Smooth muscle cell (in vitro differentiated cells): ENCODE measurements around the gene MINDY4. TPM values are rescaled to one million over a fixed set of nuclear protein-coding genes. Genes with fewer than 3 reads are reported as not detected.

ENCODE experiments used
- DNase-seq: peaks from one replicate; lab custom pipeline; 2025; ENCODE audit not compliant: unreplicated experiment; lab: John Stamatoyannopoulos, UW
- H2AFZ ChIP-seq: fragments of 200-600 bp; sonication (generic); 2 replicates; pipeline ENCODE4 v1.6.0; 2016; ENCODE audit warnings: antibody characterized with exemption, low read depth, mild to moderate bottlenecking
- H3F3A ChIP-seq: fragments of 200-600 bp; sonication (generic); 2 replicates; pipeline ENCODE4 v1.6.0; 2017; ENCODE audit warnings: antibody characterized with exemption, low read depth
- H3K27ac ChIP-seq: fragments of 200-600 bp; sonication (generic); 2 replicates; pipeline ENCODE4 v1.5.1; 2016; ENCODE audit warnings: low read depth, mild to moderate bottlenecking
- H3K27me3 ChIP-seq: fragments of 200-600 bp; sonication (generic); 2 replicates; pipeline ENCODE4 v1.6.1; 2016; ENCODE audit warnings: low read depth, mild to moderate bottlenecking
- H3K36me3 ChIP-seq: fragments of 200-600 bp; sonication (generic); 2 replicates; pipeline ENCODE4 v1.5.1; 2016; ENCODE audit warnings: low read depth
- H3K4me1 ChIP-seq: fragments of 200-600 bp; sonication (generic); 2 replicates; pipeline ENCODE4 v1.5.1; 2016; ENCODE audit warnings: low read depth
- H3K4me2 ChIP-seq: fragments of 200-600 bp; sonication (generic); 2 replicates; pipeline ENCODE4 v1.6.0; 2016; ENCODE audit warnings: mild to moderate bottlenecking
- H3K4me3 ChIP-seq: fragments of 200-600 bp; sonication (generic); 2 replicates; pipeline ENCODE4 v1.5.1; 2016; ENCODE audit warnings: mild to moderate bottlenecking
- H3K79me2 ChIP-seq: fragments of 200-600 bp; sonication (generic); 2 replicates; pipeline ENCODE4 v1.6.0; 2016; ENCODE audit warnings: low read depth, mild to moderate bottlenecking
- H3K9ac ChIP-seq: fragments of 200-600 bp; sonication (generic); 2 replicates; pipeline ENCODE4 v1.6.0; 2016; ENCODE audit warnings: low read depth
- H3K9me3 ChIP-seq: fragments of 200-600 bp; sonication (generic); replicated peaks from 2 replicates; pipeline ENCODE4 v1.5.1; 2016; ENCODE audit warnings: low read depth
- H4K20me1 ChIP-seq: fragments of 200-600 bp; sonication (generic); 2 replicates; pipeline ENCODE4 v1.6.0; 2016; ENCODE audit warnings: low read depth
- CTCF ChIP-seq: fragments of 200-600 bp; sonication (generic); IDR thresholded peaks from 2 replicates; pipeline ENCODE4 v1.5.1; 2017; ENCODE audit warnings: borderline replicate concordance, mild to moderate bottlenecking, antibody characterized with exemption; ENCODE audit not compliant: insufficient read depth, poor library complexity, severe bottlenecking
- WGBS: methylation state at CpG from one replicate; pipeline ENCODE4 v1.1.7; 2016; ENCODE audit warnings: low lambda C conversion rate; 5-methylcytosine and 5-hydroxymethylcytosine counted together
- polyA plus RNA-seq: library from polyadenylated mRNA; unstranded; fragments of >200 nt; fragmentation: Nextera tagmentation; extraction: Ambion mirVana; gene quantifications from 2 replicates; pipeline ENCODE4 v1.2.1, GENCODE V29; 2016
- total RNA-seq: library from RNA; depleted of rRNA; stranded (reverse); fragments of >200 nt; gene quantifications from 2 replicates; pipeline ENCODE4 v1.2.3, GENCODE V29; 2014

MINDY4 gene
- total and polyA plus RNA-seq, 2 experiments from 2014 or later = 4.9 to 5.3 TPM

GRCh38 chr7:30896783-30897637 lies 125.8 kb downstream of the MINDY4 start:
- no peaks in the 10 kb centered on the region for H3K27me3 ChIP-seq
- TF ChIP-seq CTCF = no peak
- H2AFZ ChIP-seq = no peak overlapping the region
- H3K4me1 ChIP-seq = peaks cover 14% of the 10 kb centered on the region
- H3K9me3 ChIP-seq = no peaks in the 10 kb centered on the region
- no peak overlapping the region for H3K9ac ChIP-seq
- no peaks in the 10 kb centered on the region for H3K36me3 ChIP-seq
- 72% methylated on average over 13 of the region's 13 CpGs for WGBS
- no peak for DNase-seq
- H3K27ac ChIP-seq = no peak overlapping the region
- H3K4me2 ChIP-seq = peak overlapping the region; percentile 29
- no peaks in the 10 kb centered on the region for H3F3A ChIP-seq
- H3K79me2 ChIP-seq = no peaks in the 10 kb centered on the region
- H4K20me1 ChIP-seq = no peaks in the 10 kb centered on the region
- no peak overlapping the region for H3K4me3 ChIP-seq

GRCh38 chr7:30897770-30898169 lies 126.6 kb downstream of the MINDY4 start:
- Histone ChIP-seq H3K4me2 (no peak overlapping the region), H3K9ac (no peak overlapping the region), H2AFZ (no peak overlapping the region), H3F3A (no peaks in the 10 kb centered on the region), H3K9me3 (no peaks in the 10 kb centered on the region), H4K20me1 (no peaks in the 10 kb centered on the region), H3K4me1 (peaks cover 14% of the 10 kb centered on the region), H3K4me3 (no peak overlapping the region), H3K27ac (no peak overlapping the region), H3K27me3 (no peaks in the 10 kb centered on the region), H3K79me2 (no peaks in the 10 kb centered on the region), H3K36me3 (no peaks in the 10 kb centered on the region)
- DNase-seq = no peak
- 88% methylated on average over 2 of the region's 2 CpGs for WGBS
- TF ChIP-seq CTCF = no peak

GRCh38 chr7:30898411-30898810 lies 127.2 kb downstream of the MINDY4 start:
- Histone ChIP-seq H3K9me3 (no peaks in the 10 kb centered on the region), H3K9ac (no peak overlapping the region), H4K20me1 (no peaks in the 10 kb centered on the region), H3K79me2 (no peaks in the 10 kb centered on the region), H3K27ac (no peak overlapping the region), H3K4me2 (no peak overlapping the region), H3F3A (no peaks in the 10 kb centered on the region), H3K27me3 (no peaks in the 10 kb centered on the region), H3K36me3 (no peaks in the 10 kb centered on the region), H3K4me1 (peaks cover 14% of the 10 kb centered on the region), H2AFZ (no peak overlapping the region), H3K4me3 (no peak overlapping the region)
- TF ChIP-seq CTCF = no peak
- 96% methylated on average over 12 of the region's 12 CpGs for WGBS
- no peak for DNase-seq

GRCh38 chr7:30899066-30899465 lies 127.8 kb downstream of the MINDY4 start:
- no peak overlapping the region for H3K4me2 ChIP-seq
- no peak overlapping the region for H3K9ac ChIP-seq
- WGBS = over 99% methylated on average over 7 of the region's 7 CpGs
- DNase-seq = no peak
- no peak overlapping the region for H3K4me3 ChIP-seq
- H3K36me3 ChIP-seq = no peaks in the 10 kb centered on the region
- no peaks in the 10 kb centered on the region for H3K27me3 ChIP-seq
- no peaks in the 10 kb centered on the region for H3K79me2 ChIP-seq
- H3K4me1 ChIP-seq = peaks cover 11% of the 10 kb centered on the region
- no peaks in the 10 kb centered on the region for H4K20me1 ChIP-seq
- no peaks in the 10 kb centered on the region for H3K9me3 ChIP-seq
- H2AFZ ChIP-seq = no peak overlapping the region
- H3K27ac ChIP-seq = peak overlapping the region; percentile 70
- TF ChIP-seq CTCF = no peak
- H3F3A ChIP-seq = no peaks in the 10 kb centered on the region
